ENCODE data around the gene SMIM15.

DNA sequence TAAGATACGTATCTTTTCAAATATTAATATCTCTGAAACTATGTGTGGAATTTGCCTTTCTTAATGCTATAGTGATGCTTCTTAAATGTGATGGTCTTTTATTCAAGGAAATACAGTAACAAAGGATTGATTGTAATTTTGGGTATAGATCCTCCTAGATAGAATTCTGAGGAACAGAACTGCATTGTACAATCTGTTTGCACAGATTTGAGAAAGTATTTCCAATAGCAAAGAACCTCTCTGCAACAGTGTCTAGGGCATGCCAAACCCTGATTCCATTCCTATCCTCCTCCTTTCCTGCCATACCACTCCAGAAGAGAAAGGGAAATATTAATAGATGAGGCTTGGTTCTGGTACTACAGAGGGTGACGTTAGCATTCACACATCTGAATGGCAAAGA is 10.4 kb downstream of the SMIM15 start:
- TF ChIP-seq EP300 (IDR thresholded peaks at IDR 0.05), result no peak
- TF ChIP-seq, protein P1, sequence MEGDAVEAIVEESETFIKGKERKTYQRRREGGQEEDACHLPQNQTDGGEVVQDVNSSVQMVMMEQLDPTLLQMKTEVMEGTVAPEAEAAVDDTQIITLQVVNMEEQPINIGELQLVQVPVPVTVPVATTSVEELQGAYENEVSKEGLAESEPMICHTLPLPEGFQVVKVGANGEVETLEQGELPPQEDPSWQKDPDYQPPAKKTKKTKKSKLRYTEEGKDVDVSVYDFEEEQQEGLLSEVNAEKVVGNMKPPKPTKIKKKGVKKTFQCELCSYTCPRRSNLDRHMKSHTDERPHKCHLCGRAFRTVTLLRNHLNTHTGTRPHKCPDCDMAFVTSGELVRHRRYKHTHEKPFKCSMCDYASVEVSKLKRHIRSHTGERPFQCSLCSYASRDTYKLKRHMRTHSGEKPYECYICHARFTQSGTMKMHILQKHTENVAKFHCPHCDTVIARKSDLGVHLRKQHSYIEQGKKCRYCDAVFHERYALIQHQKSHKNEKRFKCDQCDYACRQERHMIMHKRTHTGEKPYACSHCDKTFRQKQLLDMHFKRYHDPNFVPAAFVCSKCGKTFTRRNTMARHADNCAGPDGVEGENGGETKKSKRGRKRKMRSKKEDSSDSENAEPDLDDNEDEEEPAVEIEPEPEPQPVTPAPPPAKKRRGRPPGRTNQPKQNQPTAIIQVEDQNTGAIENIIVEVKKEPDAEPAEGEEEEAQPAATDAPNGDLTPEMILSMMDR (IDR thresholded peaks at IDR 0.05), result no peak

Data from upper lobe of left lung (tissue), 4 donors.